Hepatocyte (in vitro differentiated cells): ENCODE data around the gene LINC01488.

Source experiments
- CTCF ChIP-seq: fragments of 200-600 bp; sonication (generic); IDR thresholded peaks from 2 replicates; pipeline ENCODE4 v1.5.1; 2016; ENCODE audit warnings: antibody characterized with exemption, mild to moderate bottlenecking; ENCODE audit not compliant: poor library complexity
- EZH2phosphoT487 ChIP-seq: fragments of 200-600 bp; sonication (generic); IDR thresholded peaks from one replicate; pipeline ENCODE4 v1.6.1; 2018; ENCODE audit warnings: antibody characterized with exemption, mild to moderate bottlenecking, low read depth, moderate library complexity; ENCODE audit not compliant: unreplicated experiment, severe bottlenecking

- TF ChIP-seq CTCF (no peak), EZH2phosphoT487 (no peak)
Observed at GRCh38 chr11:69437876-69438205, 43.6 kb upstream of the LINC01488 start.
